Activated T-helper 1 cell treated with anti-CD3 and anti-CD28 coated beads, Interleukin-2, amount 50 U/mL, for 16 hours (primary cell): ENCODE results near the gene HAAO.
"Not testable (repeated sequence)": the region's sequence is repeated elsewhere in the genome, so short reads cannot be mapped to it uniquely, and the experiment has no call there.

Source experiments
- DNase-seq, 2 donors: peaks; one replicate each; pipeline ENCODE4 v3.0.0-alpha.2; 2020; ENCODE audit warnings: low read depth in 1 of 2, low spot score in 1 of 2

The HAAO gene

GRCh38 chr2:42792583-42793333 is at the start of gene HAAO:
HAAO (minus strand) TSS chr2:42792583; CDS start chr2:42792536, 47 bp downstream.
- DNase-seq: no peak

- no peak for DNase-seq
Measured at GRCh38 chr2:42841344-42841743, 49.0 kb upstream of the HAAO start.

GRCh38 chr2:42840760-42841159 is 48.4 kb upstream of the HAAO start:
- no peak for DNase-seq

- DNase-seq: no peak
Measured at GRCh38 chr2:42839809-42840501, 47.6 kb upstream of the HAAO start.

- DNase-seq: no peak
Measured at GRCh38 chr2:42838133-42838532, 45.8 kb upstream of the HAAO start.

GRCh38 chr2:42835577-42836371 is 43.4 kb upstream of the HAAO start:
- no peak for DNase-seq

- DNase-seq: no peak
Measured at GRCh38 chr2:42834161-42834560, 41.8 kb upstream of the HAAO start.

GRCh38 chr2:42832289-42832634 is 39.9 kb upstream of the HAAO start:
- DNase-seq: no peak

- not testable (repeated sequence) for DNase-seq
Measured at GRCh38 chr2:42831575-42832288, 39.3 kb upstream of the HAAO start.

GRCh38 chr2:42830922-42831574 is 38.7 kb upstream of the HAAO start:
- DNase-seq: no peak

GRCh38 chr2:42829671-42830440 is 37.5 kb upstream of the HAAO start:
- DNase-seq: no peak

GRCh38 chr2:42828487-42829425 is 36.4 kb upstream of the HAAO start:
- peak; percentile 37 to 40 for DNase-seq

- peak; percentile 63 to 70 for DNase-seq
Measured at GRCh38 chr2:42827647-42828486, 35.5 kb upstream of the HAAO start.

GRCh38 chr2:42826231-42826630 is 33.8 kb upstream of the HAAO start:
- no peak for DNase-seq

- DNase-seq: no peak
Measured at GRCh38 chr2:42824454-42824807, 32.0 kb upstream of the HAAO start.

GRCh38 chr2:42823744-42824453 is 31.5 kb upstream of the HAAO start:
- DNase-seq: no peak

- no peak for DNase-seq
Measured at GRCh38 chr2:42819160-42819559, 26.8 kb upstream of the HAAO start.
